OCI-LY7 (cell line): ENCODE results near the gene DEPP1. TPM values are rescaled to one million over a fixed set of nuclear protein-coding genes. Genes with fewer than 3 reads are reported as not detected.

Source experiments
- BruUV-seq: library from RNA; stranded (reverse); fragments of 400-500 nt; replicated peaks from 2 replicates; lab custom pipeline; 2021; lab: Mats Ljungman, UMichigan
- CTCF ChIA-PET: fragments of 300-600 bp; sonication (Branson Sonifier 250); formaldehyde crosslinking; loops from one replicate; lab custom pipeline; 2022; ENCODE audit warnings: antibody characterized with exemption; ENCODE audit not compliant: unreplicated experiment; lab: Charles Lee
- POLR2A ChIA-PET: fragments of 300-600 bp; sonication (Branson Sonifier 250); formaldehyde crosslinking; loops from one replicate; lab custom pipeline; 2022; ENCODE audit warnings: antibody characterized with exemption; lab: Charles Lee
- DNase-seq: peaks from one replicate; pipeline ENCODE4 v3.0.0-alpha.2; 2015; ENCODE audit warnings: low spot score
- H2AFZ ChIP-seq: fragments of 200-600 bp; sonication (generic), shearing (Covaris generic); 2 replicates; pipeline ENCODE4 v1.6.1; 2014; ENCODE audit warnings: mild to moderate bottlenecking, antibody characterized with exemption, low read length, moderate library complexity
- H3K27ac ChIP-seq: fragments of 200-600 bp; sonication (generic); 2 replicates; pipeline ENCODE4 v1.5.1; 2014; ENCODE audit warnings: mixed run types, low read depth, mild to moderate bottlenecking, moderate library complexity, low read length, inconsistent platforms; ENCODE audit not compliant: poor library complexity, severe bottlenecking
- H3K36me3 ChIP-seq: fragments of 200-600 bp; sonication (generic); 2 replicates; pipeline ENCODE4 v1.6.1; 2014; ENCODE audit warnings: mild to moderate bottlenecking, antibody characterized with exemption, low read length, moderate library complexity, mixed read lengths; ENCODE audit not compliant: insufficient read depth
- H3K4me1 ChIP-seq: fragments of 200-600 bp; sonication (generic); 2 replicates; pipeline ENCODE4 v1.5.1; 2014; ENCODE audit warnings: mild to moderate bottlenecking, low read length; ENCODE audit not compliant: insufficient read depth, poor library complexity, severe bottlenecking
- H3K4me2 ChIP-seq: fragments of 200-600 bp; sonication (generic); 2 replicates; pipeline ENCODE4 v1.6.1; 2014; ENCODE audit warnings: mild to moderate bottlenecking, low read length
- H3K4me3 ChIP-seq: fragments of 200-600 bp; sonication (generic); 2 replicates; pipeline ENCODE4 v1.5.1; 2014; ENCODE audit warnings: mild to moderate bottlenecking, low read depth, low read length; ENCODE audit not compliant: poor library complexity, severe bottlenecking
- H3K79me2 ChIP-seq: fragments of 200-600 bp; sonication (generic); 2 replicates; pipeline ENCODE4 v1.6.1; 2016; ENCODE audit warnings: low read depth, mild to moderate bottlenecking, low read length, moderate library complexity, mixed read lengths; ENCODE audit not compliant: insufficient read depth
- H3K9me2 ChIP-seq: fragments of 200-600 bp; sonication (generic); 2 replicates; pipeline ENCODE4 v1.6.1; 2016; ENCODE audit warnings: mild to moderate bottlenecking, low read length, mixed read lengths; ENCODE audit not compliant: insufficient read depth
- H3K9me3 ChIP-seq: fragments of 200-600 bp; sonication (generic); 2 replicates; pipeline ENCODE4 v1.6.1; 2014; ENCODE audit warnings: mild to moderate bottlenecking, mixed run types, low read length, mixed read lengths
- H4K20me1 ChIP-seq: fragments of 200-600 bp; sonication (generic); 2 replicates; pipeline ENCODE4 v1.6.1; 2014; ENCODE audit warnings: mild to moderate bottlenecking, antibody characterized with exemption, low read length, moderate library complexity, mixed read lengths; ENCODE audit not compliant: insufficient read depth
- EZH2phosphoT487 ChIP-seq: fragments of 200-600 bp; sonication (generic); IDR thresholded peaks from 2 replicates; pipeline ENCODE4 v1.6.1; 2018; ENCODE audit warnings: low read depth, borderline replicate concordance, mild to moderate bottlenecking, mixed run types, antibody characterized with exemption, low read length, moderate library complexity, mixed read lengths
- intact Hi-C: fragments of 100-400 bp; cut with micrococcal nuclease; formaldehyde crosslinking; loops from one replicate; pipeline ENCODE4 v1.10.0; 2022; ENCODE audit not compliant: unreplicated experiment
- total RNA-seq, 2 experiments: library from RNA; depleted of rRNA in 1 of 2; stranded (reverse); fragments of >200 nt in 1 of 2; shearing (Covaris generic) in 1 of 2; gene quantifications; 2 replicates each; pipeline ENCODE4 v1.2.3, GENCODE V29; 2014 to 2022
- TF ChIP-seq, protein P1 (sequence below): fragments of 200-600 bp; sonication (generic); conservative IDR thresholded peaks from 2 replicates; pipeline ENCODE4 v1.5.1; 2014; ENCODE audit warnings: mild to moderate bottlenecking, antibody characterized with exemption, low read length, moderate library complexity, mixed read lengths

Gene DEPP1
- total RNA-seq, 2 experiments from 2014 or later: 0.09 TPM; not detected in 1

DNA sequence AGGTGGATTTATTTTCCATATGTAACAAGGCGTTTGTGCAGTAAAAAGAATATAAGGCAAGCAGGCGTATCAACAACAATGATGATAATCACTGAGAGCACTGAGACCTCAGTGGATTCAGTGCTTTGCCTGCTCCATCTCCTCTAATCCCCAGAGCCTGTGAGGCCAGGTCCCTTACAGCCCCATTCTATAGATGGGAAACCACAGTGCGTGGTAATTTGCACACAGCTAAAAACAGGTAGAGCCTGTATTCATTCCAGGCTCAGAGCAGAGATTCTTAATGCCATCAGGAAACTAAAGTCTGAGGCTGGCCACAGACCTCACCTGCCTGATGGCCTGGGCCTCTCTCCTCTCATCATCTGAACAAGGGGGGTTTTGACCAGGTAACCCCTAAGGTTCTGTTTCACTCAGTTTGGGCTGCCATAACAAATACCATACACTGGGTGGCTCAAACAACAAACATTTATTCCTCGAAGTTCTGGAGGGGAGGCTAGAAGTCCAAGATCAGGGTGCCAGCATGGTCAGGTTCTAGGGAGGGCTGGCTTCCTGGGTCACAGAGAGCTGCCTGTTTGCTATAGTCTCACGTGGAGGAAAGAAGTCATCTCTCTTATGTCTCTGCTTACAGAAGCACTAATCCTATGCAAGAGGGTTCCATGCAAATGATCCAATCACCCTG is 29.3 kb downstream of the DEPP1 start:
- Histone ChIP-seq H3K4me1 (peaks cover 16% of the 10 kb centered on the region), H2AFZ (no peak overlapping the region), H4K20me1 (no peaks in the 10 kb centered on the region), H3K36me3 (no peaks in the 10 kb centered on the region), H3K4me2 (no peak overlapping the region), H3K79me2 (no peaks in the 10 kb centered on the region), H3K4me3 (no peak overlapping the region), H3K27ac (no peak overlapping the region), H3K9me2 (no peaks in the 10 kb centered on the region), H3K9me3 (peaks cover 4% of the 10 kb centered on the region; the same call in 1 of the 2 replicates)
- no TSS peak for BruUV-seq
- TF ChIP-seq, protein P1, sequence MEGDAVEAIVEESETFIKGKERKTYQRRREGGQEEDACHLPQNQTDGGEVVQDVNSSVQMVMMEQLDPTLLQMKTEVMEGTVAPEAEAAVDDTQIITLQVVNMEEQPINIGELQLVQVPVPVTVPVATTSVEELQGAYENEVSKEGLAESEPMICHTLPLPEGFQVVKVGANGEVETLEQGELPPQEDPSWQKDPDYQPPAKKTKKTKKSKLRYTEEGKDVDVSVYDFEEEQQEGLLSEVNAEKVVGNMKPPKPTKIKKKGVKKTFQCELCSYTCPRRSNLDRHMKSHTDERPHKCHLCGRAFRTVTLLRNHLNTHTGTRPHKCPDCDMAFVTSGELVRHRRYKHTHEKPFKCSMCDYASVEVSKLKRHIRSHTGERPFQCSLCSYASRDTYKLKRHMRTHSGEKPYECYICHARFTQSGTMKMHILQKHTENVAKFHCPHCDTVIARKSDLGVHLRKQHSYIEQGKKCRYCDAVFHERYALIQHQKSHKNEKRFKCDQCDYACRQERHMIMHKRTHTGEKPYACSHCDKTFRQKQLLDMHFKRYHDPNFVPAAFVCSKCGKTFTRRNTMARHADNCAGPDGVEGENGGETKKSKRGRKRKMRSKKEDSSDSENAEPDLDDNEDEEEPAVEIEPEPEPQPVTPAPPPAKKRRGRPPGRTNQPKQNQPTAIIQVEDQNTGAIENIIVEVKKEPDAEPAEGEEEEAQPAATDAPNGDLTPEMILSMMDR: no peak
- TF ChIP-seq EZH2phosphoT487: no peak
- DNase-seq: no peak
- CTCF ChIA-PET: no interaction called here
- POLR2A ChIA-PET: interaction anchor here (1.1 kb wide), 1 partner anchor 9 kb away, joined by 5 read pairs; the partner anchor contains the start of gene RASSF4
- intact Hi-C loops: no loop called here

DNA sequence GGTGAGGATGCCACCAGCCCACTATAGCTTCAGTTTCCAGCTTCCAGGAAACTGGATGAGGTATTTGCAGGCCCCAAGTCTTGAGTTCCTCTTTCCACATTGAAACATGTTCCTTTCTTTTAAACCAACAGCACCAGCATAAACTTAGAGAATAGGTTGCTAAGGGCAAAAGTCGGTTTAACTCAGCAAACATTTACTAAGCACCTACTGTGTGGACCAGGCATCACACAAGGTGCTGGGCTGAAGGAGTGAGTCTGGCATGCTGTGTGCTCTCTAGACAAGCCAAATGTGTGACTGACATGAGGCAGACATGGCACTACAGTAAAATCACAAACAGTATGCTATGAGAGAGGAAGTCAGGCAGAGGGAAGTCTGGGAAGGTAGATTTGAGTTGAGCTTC is 30.0 kb downstream of the DEPP1 start:
- CTCF ChIA-PET: no interaction called here
- intact Hi-C loops: no loop called here
- H3K9me2 ChIP-seq: no peaks in the 10 kb centered on the region
- POLR2A ChIA-PET: no interaction called here
- H4K20me1 ChIP-seq: no peaks in the 10 kb centered on the region
- H3K79me2 ChIP-seq: no peaks in the 10 kb centered on the region
- H3K4me2 ChIP-seq: 0 out of 2 replicates have a peak overlapping the region, but pooled peaks have one; percentile 40
- peaks cover 16% of the 10 kb centered on the region for H3K4me1 ChIP-seq
- DNase-seq: no peak
- no peak overlapping the region for H3K4me3 ChIP-seq
- H3K36me3 ChIP-seq: no peaks in the 10 kb centered on the region
- H2AFZ ChIP-seq: no peak overlapping the region
- H3K27ac ChIP-seq: no peak overlapping the region
- peaks cover 7% of the 10 kb centered on the region; the same call in 1 of the 2 replicates for H3K9me3 ChIP-seq
- no TSS peak for BruUV-seq
- TF ChIP-seq, protein P1: no peak
- TF ChIP-seq EZH2phosphoT487: no peak
